Measurements from ENCODE around the gene KIF3A.

The KIF3A gene

DNA sequence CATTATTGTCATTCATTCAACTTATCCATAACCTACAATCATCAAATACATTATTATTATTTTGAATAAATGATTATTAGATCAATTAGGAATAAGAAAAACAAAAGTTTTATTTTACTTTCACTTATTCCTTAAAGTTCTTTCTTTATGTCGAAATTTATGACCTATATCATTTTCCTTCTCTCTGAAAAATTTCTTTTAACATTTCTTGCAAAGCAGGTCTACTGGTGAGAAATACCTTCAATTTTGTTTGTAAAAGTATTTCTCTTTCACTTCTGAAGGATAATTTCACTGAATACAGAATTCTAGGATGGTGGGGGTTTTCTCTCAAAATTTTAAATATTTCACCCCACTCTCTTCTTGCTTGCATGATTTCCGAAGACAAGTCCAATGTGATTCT, 7.3 kb upstream of the KIF3A start:
- DNase-seq (ENCODE audit: low read depth) = no peak
- H3K4me3 ChIP-seq (ENCODE audit: low read depth, low read length) = no peak overlapping the region
- TF ChIP-seq, protein P1, sequence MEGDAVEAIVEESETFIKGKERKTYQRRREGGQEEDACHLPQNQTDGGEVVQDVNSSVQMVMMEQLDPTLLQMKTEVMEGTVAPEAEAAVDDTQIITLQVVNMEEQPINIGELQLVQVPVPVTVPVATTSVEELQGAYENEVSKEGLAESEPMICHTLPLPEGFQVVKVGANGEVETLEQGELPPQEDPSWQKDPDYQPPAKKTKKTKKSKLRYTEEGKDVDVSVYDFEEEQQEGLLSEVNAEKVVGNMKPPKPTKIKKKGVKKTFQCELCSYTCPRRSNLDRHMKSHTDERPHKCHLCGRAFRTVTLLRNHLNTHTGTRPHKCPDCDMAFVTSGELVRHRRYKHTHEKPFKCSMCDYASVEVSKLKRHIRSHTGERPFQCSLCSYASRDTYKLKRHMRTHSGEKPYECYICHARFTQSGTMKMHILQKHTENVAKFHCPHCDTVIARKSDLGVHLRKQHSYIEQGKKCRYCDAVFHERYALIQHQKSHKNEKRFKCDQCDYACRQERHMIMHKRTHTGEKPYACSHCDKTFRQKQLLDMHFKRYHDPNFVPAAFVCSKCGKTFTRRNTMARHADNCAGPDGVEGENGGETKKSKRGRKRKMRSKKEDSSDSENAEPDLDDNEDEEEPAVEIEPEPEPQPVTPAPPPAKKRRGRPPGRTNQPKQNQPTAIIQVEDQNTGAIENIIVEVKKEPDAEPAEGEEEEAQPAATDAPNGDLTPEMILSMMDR (IDR thresholded peaks at IDR 0.05; ENCODE audit: low read depth, low read length, missing control alignments) = no peak

DNA sequence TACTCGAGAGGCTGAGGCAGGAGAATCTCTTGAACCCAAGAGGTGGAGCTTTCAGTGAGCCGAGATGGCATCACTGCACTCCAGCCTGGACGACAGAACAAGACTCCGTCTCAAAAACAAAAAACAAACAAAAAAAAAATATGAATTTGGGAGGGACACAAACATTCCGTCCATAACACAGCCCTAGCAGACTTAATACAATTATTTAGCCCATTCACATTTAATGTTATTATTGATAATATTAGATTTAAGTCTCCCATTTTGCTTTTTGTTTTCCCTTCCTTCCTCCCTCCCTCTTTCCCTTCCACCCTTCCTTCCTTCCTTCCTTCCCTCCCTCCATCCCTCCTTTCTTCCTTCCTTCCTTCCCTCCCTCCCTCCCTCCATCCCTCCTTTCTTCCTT, 5.3 kb upstream of the KIF3A start:
- DNase-seq (ENCODE audit: low read depth) = no peak
- TF ChIP-seq, protein P1 (IDR thresholded peaks at IDR 0.05; ENCODE audit: low read depth, low read length, missing control alignments) = no peak
- no peak overlapping the region for H3K4me3 ChIP-seq (ENCODE audit: low read depth, low read length)

DNA sequence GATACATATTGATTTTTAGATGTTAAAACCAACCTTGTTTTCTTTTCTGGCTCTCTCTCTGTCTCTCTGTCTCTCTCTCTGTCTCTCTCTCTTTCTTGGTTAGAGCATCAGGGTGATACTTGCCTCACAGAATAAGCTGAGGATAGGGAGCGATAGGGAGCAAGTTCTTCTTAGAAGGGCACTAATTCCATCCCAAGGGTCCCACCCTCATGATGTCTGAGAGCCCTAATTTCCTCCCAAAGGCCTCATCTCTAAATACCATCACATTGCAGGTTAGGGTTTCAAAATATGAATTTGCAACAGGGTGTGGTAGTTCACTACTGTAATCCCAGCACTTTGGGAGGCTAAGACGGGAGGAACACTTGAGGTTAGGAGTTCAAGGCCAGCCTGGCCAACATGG, 4.8 kb upstream of the KIF3A start:
- DNase-seq (ENCODE audit: low read depth) = no peak
- no peak overlapping the region for H3K4me3 ChIP-seq (ENCODE audit: low read depth, low read length)
- TF ChIP-seq, protein P1 (IDR thresholded peaks at IDR 0.05; ENCODE audit: low read depth, low read length, missing control alignments) = no peak

DNA sequence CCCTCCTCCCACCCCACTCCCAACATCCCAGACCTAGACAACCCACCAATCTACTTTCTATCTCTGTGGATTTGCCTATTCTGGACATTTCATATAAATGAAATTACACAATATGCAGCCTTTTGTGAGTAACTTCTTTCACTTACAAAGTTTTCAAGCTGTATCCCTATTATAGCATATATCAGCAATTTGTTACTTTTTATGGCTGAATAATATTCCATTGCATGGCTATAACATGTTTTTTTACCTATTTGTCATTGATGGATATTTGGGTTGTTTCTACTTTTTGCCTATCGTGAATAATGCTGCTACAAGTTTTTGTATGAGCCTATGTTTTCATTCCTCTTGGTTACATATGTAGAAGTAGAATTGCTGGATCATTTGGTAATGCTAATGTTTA, 1.9 kb upstream of the KIF3A start:
- no peak overlapping the region for H3K4me3 ChIP-seq (ENCODE audit: low read depth, low read length)
- TF ChIP-seq, protein P1 (IDR thresholded peaks at IDR 0.05; ENCODE audit: low read depth, low read length, missing control alignments) = no peak
- no peak for DNase-seq (ENCODE audit: low read depth)

DNA sequence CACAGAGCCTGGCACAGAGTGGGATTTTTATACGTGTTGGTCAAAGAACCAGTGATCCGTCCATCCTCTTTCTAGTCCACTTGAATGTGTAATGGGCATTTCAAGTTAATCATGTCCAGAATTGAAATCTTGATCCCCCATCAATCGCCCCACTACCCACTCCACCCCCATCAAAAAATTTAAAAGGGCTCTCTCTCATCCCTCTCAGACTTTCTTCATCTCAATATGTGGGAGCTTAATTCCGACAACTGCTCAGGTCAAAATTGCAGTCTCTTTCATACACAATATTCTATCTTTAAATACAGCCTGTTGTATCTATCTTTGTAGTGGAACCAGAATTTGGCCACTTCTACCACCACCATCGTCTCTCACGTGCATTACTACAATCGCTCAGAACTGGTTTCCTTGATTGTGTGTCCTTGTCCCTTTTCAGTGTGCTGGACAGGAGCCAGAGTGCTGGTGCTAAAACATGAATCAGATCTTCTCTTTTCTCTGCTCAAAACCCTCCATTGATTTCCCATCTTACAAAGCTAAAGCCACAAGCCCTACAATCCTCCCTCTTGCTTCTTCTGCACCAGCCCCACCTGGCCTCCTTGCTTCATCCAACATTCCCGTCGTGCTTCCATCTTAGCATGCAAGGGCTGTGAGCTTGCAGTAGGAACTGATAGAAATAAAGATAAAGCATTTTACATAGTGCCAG, 786 bp upstream of the KIF3A start:
- DNase-seq (ENCODE audit: low read depth) = no peak
- TF ChIP-seq, protein P1 (IDR thresholded peaks at IDR 0.05; ENCODE audit: low read depth, low read length, missing control alignments) = no peak
- peak overlapping the region; percentile 82; the same call in 1 of the 2 replicates for H3K4me3 ChIP-seq (ENCODE audit: low read depth, low read length)

DNA sequence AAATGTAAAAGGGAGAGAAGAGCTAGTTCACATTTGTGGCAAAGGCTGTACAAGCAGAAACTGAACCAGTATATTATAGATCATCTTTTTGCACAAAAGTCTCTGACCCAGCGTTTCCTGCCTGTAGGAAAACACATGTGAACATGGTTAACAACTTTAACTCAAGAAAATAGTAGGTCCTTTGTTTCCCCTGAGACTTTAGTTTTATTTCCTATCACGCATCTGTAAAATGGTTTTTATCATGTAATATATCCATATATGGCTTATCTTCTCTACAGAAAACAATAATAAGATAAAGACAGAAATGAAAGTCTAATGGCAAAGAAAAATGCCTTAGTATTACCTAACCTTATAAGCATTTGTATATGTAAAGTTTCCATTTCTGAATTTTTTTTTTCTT, 2.7 kb downstream of the KIF3A start:
- TF ChIP-seq, protein P1 (IDR thresholded peaks at IDR 0.05; ENCODE audit: low read depth, low read length, missing control alignments) = no peak
- no peak for DNase-seq (ENCODE audit: low read depth)
- H3K4me3 ChIP-seq (ENCODE audit: low read depth, low read length) = no peak overlapping the region

DNA sequence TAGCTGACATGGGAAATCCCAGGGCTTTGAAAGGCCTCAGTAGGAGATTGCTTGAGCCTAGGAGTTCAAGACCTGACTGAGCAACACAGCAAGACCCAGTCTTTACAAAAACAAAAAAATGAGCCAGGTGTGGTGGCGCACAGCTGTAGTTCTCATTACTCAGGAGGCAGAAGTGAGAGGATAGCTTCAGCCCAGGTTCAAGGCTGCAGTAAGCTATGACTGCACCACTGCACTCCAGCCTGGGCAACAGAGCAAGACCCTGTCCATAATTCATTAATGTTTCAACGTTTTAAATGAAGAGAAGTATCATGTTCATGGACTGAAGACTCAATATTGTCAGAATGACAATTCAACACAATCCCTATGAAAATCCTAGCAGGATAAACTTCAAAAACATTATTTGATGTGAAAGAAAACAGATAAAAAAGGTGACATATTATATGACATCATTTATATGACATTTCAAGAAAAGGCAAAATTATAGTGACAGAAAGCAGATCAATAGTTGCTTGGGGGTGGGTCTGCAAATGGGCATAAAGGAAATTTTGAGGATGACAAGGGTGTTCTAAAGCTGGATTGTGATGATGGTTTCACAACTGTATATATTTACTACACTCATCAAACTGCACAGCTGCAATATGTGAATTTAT, 3.7 kb downstream of the KIF3A start:
- TF ChIP-seq, protein P1 (IDR thresholded peaks at IDR 0.05; ENCODE audit: low read depth, low read length, missing control alignments) = no peak
- DNase-seq (ENCODE audit: low read depth) = no peak
- H3K4me3 ChIP-seq (ENCODE audit: low read depth, low read length) = no peak overlapping the region
